G401.6 (cell line): ENCODE data around the gene HNRNPCL4.
"Not testable (repeated sequence)": the region's sequence is repeated elsewhere in the genome, so short reads cannot be mapped to it uniquely, and the experiment has no call there.

ENCODE experiments used
- FAIRE-seq: peaks from 2 replicates; lab custom pipeline; 2012; peaks lifted over from hg19 to GRCh38; lab: Jason Lieb, UNC

HNRNPCL4 gene

DNA sequence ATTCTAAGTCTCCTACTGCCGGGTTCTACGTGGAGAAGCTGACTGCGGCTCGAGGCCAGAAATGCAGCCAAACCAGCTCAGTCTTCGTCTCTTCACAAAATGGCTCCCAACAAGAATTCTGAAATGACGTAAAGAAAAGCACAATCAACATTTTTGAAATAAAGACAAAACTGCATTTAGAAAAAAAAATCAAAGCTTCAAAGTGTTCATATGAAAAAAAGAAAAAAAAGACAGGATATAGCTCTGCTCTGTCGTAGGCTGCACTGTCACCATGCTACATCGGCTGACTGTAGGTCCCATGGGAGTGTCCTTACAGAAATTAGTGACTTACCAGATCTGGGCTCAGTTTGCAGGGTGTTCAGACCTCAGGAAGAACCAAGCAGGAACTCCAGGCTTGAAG lies at the start of gene HNRNPCL4:
Gene HNRNPCL4 (minus strand): TSS at position 101 of the 400 bp plus-strand sequence. CDS start 164 bp downstream, outside the sequence.
- not testable (repeated sequence) for FAIRE-seq

DNA sequence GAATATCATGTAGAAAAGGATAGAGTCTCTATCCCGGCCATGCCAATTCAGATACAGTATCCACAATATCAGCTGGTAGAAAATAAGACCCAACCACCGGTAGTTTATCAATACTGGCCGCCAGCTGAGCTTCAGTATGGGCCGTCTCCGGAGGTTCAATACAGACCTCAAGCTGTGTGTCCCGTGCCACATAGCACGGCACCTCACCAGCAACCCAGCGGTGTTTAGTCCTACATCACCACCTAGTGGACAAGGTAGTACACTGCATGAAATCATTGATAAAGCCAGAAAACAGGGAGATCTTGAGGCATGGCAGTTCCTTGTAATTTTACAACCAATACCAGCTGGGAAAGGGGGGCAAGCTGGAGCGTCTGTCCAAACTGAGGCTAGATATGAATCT lies 43.3 kb upstream of the HNRNPCL4 start:
- FAIRE-seq = not testable (repeated sequence)

DNA sequence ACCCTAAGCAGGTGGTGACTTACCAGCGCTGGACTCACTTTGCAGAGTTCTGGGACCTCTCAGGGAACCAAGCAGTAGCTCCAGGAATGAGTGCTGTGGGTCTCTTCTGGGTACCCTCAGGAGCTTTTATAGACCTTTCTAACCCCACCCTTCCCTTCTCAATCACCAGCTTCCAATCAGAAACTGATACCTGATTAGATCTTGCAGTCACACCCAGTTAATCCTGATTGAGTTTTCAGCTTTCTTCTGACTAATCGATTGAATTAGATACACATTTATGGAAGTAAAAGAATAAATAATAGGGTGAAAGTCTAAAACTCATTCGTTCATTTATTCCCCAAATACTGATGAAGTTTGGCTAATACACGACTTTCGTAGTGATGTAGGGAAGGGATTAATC lies 35.9 kb upstream of the HNRNPCL4 start, which contains the start of gene PRAMEF13:
Gene PRAMEF13 (minus strand): TSS at position 101 of the 400 bp plus-strand sequence. CDS start 1,820 bp downstream, outside the sequence.
- not testable (repeated sequence) for FAIRE-seq

DNA sequence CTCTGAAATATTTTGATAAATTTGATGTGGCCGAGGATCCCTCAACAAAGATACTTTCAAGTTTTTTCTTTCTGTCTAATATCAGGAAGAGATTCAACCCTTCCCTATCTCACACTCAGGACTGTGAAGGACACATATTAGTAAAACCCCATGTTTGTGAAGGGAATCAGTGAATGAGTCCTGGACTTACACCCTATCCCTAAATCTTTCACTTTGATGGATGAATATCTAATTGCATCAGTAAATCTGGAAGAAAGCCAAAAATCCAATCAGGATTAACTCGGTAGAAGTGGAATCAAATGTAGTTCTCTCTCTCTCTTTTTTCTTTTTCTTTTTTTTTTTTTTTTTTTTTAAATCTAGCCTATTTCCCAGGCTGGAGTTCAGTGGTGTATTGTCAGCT lies 6.1 kb upstream of the HNRNPCL4 start, which contains the start of gene PRAMEF9:
Gene PRAMEF9 (plus strand): TSS at position 301 of the 400 bp plus-strand sequence. CDS start 3,433 bp downstream, outside the sequence.
- FAIRE-seq = not testable (repeated sequence)

DNA sequence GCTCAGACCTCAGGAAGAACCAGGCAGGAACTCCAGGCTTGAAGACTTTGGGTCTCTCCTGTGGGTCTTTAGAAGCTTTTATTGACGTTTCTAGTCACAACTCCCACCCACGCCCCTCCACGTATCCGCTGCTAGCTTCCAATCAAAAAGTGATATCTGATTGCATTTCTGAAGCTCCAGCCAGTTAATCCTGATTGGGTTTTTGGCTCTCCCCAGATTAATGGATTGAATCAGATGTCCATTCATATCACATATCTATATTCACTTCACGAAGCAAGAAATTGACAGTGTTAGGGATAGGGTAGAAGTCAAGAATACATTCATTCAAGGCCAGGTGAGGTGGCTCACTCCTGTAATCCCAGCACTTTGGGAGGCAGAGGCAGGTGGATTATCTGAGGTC lies 9.5 kb downstream of the HNRNPCL4 start, which contains the start of gene PRAMEF26:
Gene PRAMEF26 (minus strand): TSS at position 101 of the 400 bp plus-strand sequence. CDS start 2,914 bp downstream, outside the sequence.
- not testable (repeated sequence) for FAIRE-seq

DNA sequence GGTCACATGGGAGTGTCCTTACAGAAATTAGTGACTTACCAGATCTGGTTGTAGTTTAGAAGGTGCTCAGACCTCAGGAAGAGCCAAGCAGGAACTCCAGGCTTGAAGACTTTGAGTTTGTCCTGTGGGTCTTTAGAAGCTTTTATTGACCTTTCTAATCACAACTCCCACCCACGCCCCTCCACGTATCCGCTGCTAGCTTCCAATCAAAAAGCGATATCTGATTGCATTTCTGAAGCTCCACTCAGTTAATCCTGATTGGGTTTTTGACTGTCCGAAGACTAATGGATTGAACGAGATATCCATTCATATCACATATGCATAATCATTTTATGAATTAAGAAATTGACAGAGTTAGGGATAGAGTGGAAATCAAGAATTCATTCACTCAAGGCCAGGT lies 48.7 kb downstream of the HNRNPCL4 start, which contains the start of gene HNRNPCL2:
Gene HNRNPCL2 (minus strand): TSS at position 101 of the 400 bp plus-strand sequence. CDS start 454 bp downstream, outside the sequence.
- not testable (repeated sequence) for FAIRE-seq
